GM12891 (cell line): ENCODE measurements around the gene SRSF9.

Experiments used
- PAX5 ChIP-seq: IDR thresholded peaks from 2 replicates; pipeline ENCODE4 v1.6.1; 2011; ENCODE audit warnings: low read length, moderate library complexity, mild to moderate bottlenecking; ENCODE audit not compliant: insufficient read depth, severe bottlenecking
- POLR2A ChIP-seq: IDR thresholded peaks from 2 replicates; pipeline ENCODE4 v1.6.1; 2011; ENCODE audit warnings: low read depth, low read length, control low read depth
- POLR2AphosphoS5 ChIP-seq: IDR thresholded peaks from 2 replicates; pipeline ENCODE4 v1.6.1; 2011; ENCODE audit warnings: low read depth, low read length, control low read depth
- POU2F2 ChIP-seq: IDR thresholded peaks from 2 replicates; pipeline ENCODE4 v1.6.1; 2011; ENCODE audit warnings: low read depth, mild to moderate bottlenecking, control low read depth, low read length, moderate library complexity
- SPI1 ChIP-seq: IDR thresholded peaks from 2 replicates; pipeline ENCODE4 v1.6.1; 2011; ENCODE audit warnings: low read depth, low read length, control low read depth
- TAF1 ChIP-seq: IDR thresholded peaks from 2 replicates; pipeline ENCODE4 v1.6.1; 2011; ENCODE audit warnings: low read depth, low read length, control low read depth

GRCh38 chr12:120488057-120488640 is 18.6 kb upstream of the SRSF9 start:
- TF ChIP-seq POLR2A (no peak), POLR2AphosphoS5 (no peak), TAF1 (no peak), PAX5 (no peak), SPI1 (no peak), POU2F2 (no peak)
